ENCODE results near the gene XYLT1.

The XYLT1 gene

DNA sequence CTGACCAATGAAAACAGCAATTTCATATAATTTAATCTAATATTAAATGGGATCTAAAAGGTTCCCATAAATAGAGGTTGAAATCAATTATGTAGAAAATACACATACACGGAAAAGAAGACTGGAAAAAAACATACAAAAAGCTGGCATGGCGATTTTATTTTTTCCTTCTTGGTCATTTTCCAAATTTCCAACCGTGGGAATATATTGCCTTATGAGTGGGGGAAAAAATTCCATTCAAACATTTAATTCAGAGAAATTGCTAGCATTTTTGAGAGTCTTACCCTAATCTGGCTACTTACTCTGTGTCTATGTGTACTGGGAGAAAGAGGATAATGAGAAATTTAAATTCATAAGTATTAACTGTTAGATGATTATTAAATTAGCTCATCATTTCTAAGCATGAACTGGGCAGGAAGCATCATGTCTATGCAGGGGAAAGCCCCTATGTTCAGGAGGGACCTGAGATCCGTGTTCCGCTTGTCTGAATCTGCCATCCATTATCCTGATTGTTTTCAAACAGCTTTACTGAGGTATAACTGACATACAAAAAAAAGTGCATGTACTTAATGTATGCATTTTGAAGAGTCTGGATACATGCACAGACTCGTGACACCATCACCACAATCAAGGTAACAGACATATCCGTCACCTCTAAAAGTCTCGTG, 145.2 kb downstream of the XYLT1 start:
- Histone ChIP-seq H3K79me2 (ENCODE audit: control insufficient read depth, low read length) (0 out of 2 replicates have a peak, but pooled peaks cover 3% of the 10 kb centered on the region), H3K4me2 (ENCODE audit: low read length) (no peak overlapping the region), H3K27me3 (ENCODE audit: control insufficient read depth, low read length) (no peaks in the 10 kb centered on the region), H3F3A (ENCODE audit: control insufficient read depth, insufficient read depth) (no peaks in the 10 kb centered on the region), H3K4me1 (ENCODE audit: control insufficient read depth, low read length) (no peaks in the 10 kb centered on the region), H3K27ac (ENCODE audit: low read depth, low read length) (no peak overlapping the region), H3K9me2 (replicated peaks; ENCODE audit: control insufficient read depth, low read length) (no peaks in the 10 kb centered on the region), H3K4me3 (ENCODE audit: low read length) (no peak overlapping the region), H3K36me3 (ENCODE audit: control insufficient read depth, low read length) (no peaks in the 10 kb centered on the region), H4K20me1 (ENCODE audit: control insufficient read depth, insufficient read depth, low read depth, low read length) (no peaks in the 10 kb centered on the region; the same call in 1 of the 2 replicates), H3K9me3 (ENCODE audit: control insufficient read depth, insufficient read depth, low read length) (no peaks in the 10 kb centered on the region)
- TF ChIP-seq, protein P1, sequence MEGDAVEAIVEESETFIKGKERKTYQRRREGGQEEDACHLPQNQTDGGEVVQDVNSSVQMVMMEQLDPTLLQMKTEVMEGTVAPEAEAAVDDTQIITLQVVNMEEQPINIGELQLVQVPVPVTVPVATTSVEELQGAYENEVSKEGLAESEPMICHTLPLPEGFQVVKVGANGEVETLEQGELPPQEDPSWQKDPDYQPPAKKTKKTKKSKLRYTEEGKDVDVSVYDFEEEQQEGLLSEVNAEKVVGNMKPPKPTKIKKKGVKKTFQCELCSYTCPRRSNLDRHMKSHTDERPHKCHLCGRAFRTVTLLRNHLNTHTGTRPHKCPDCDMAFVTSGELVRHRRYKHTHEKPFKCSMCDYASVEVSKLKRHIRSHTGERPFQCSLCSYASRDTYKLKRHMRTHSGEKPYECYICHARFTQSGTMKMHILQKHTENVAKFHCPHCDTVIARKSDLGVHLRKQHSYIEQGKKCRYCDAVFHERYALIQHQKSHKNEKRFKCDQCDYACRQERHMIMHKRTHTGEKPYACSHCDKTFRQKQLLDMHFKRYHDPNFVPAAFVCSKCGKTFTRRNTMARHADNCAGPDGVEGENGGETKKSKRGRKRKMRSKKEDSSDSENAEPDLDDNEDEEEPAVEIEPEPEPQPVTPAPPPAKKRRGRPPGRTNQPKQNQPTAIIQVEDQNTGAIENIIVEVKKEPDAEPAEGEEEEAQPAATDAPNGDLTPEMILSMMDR (IDR thresholded peaks at IDR 0.05; ENCODE audit: low read depth, low read length, poor library complexity, severe bottlenecking): no peak
- TF ChIP-seq EZH2phosphoT487 (IDR thresholded peaks at IDR 0.05; ENCODE audit: borderline replicate concordance, low read length): no peak

DNA sequence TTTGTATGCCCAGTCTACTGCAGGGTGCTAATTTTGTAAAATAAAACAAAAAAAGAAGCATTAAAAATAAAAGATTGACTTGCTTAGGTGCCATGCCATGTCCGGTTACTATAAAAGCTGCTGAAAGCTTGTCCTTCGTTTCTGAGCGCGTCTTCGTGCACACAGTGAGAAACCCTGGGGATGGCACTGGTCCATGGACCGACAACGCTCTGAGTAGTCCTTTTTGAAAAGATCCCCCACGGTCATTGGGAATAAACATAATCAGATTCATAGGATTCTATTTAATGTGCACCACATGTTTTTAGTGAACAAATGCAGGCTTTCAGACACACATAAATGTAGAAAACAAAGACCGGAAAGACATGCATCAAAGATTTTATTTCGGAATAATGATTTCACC, 146.3 kb downstream of the XYLT1 start:
- no peaks in the 10 kb centered on the region for H3K9me3 ChIP-seq (ENCODE audit: control insufficient read depth, insufficient read depth, low read length)
- H3K9me2 ChIP-seq (replicated peaks; ENCODE audit: control insufficient read depth, low read length): no peaks in the 10 kb centered on the region
- no peaks in the 10 kb centered on the region; the same call in 1 of the 2 replicates for H4K20me1 ChIP-seq (ENCODE audit: control insufficient read depth, insufficient read depth, low read depth, low read length)
- H3K36me3 ChIP-seq (ENCODE audit: control insufficient read depth, low read length): no peaks in the 10 kb centered on the region
- H3K4me3 ChIP-seq (ENCODE audit: low read length): no peak overlapping the region
- H3K4me1 ChIP-seq (ENCODE audit: control insufficient read depth, low read length): no peaks in the 10 kb centered on the region
- TF ChIP-seq EZH2phosphoT487 (IDR thresholded peaks at IDR 0.05; ENCODE audit: borderline replicate concordance, low read length): no peak
- TF ChIP-seq, protein P1 (IDR thresholded peaks at IDR 0.05; ENCODE audit: low read depth, low read length, poor library complexity, severe bottlenecking): no peak
- H3K79me2 ChIP-seq (ENCODE audit: control insufficient read depth, low read length): 0 out of 2 replicates have a peak, but pooled peaks cover 3% of the 10 kb centered on the region
- H3K27me3 ChIP-seq (ENCODE audit: control insufficient read depth, low read length): no peaks in the 10 kb centered on the region
- H3K4me2 ChIP-seq (ENCODE audit: low read length): no peak overlapping the region
- H3K27ac ChIP-seq (ENCODE audit: low read depth, low read length): no peak overlapping the region
- H3F3A ChIP-seq (ENCODE audit: control insufficient read depth, insufficient read depth): no peaks in the 10 kb centered on the region

DNA sequence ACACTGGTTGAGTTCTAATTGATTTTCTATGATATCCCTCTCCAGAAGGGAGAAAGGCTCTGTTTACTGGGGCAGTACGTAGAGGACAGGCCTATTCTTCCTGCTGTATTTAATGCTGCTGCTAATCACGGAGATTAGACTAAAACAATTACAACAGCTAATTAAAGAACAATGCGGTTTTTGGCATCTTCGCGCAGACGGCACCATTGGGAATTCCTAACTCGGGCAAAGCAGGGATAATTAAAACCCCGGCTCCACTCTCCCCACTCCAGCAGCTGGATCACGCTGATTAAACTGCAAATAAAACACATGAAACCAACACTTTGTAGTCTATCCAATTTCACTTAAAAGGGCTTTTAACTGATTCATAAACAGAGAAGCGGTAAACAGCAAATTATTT, 147.6 kb downstream of the XYLT1 start:
- Histone ChIP-seq H4K20me1 (ENCODE audit: control insufficient read depth, insufficient read depth, low read depth, low read length) (no peaks in the 10 kb centered on the region; the same call in 1 of the 2 replicates), H3K4me1 (ENCODE audit: control insufficient read depth, low read length) (no peaks in the 10 kb centered on the region), H3K36me3 (ENCODE audit: control insufficient read depth, low read length) (no peaks in the 10 kb centered on the region), H3K9me3 (ENCODE audit: control insufficient read depth, insufficient read depth, low read length) (no peaks in the 10 kb centered on the region), H3F3A (ENCODE audit: control insufficient read depth, insufficient read depth) (no peaks in the 10 kb centered on the region), H3K27me3 (ENCODE audit: control insufficient read depth, low read length) (no peaks in the 10 kb centered on the region), H3K9me2 (replicated peaks; ENCODE audit: control insufficient read depth, low read length) (no peaks in the 10 kb centered on the region), H3K4me3 (ENCODE audit: low read length) (no peak overlapping the region), H3K79me2 (ENCODE audit: control insufficient read depth, low read length) (0 out of 2 replicates have a peak, but pooled peaks cover 3% of the 10 kb centered on the region), H3K27ac (ENCODE audit: low read depth, low read length) (no peak overlapping the region), H3K4me2 (ENCODE audit: low read length) (no peak overlapping the region)
- TF ChIP-seq, protein P1 (IDR thresholded peaks at IDR 0.05; ENCODE audit: low read depth, low read length, poor library complexity, severe bottlenecking): no peak
- no peak for TF ChIP-seq EZH2phosphoT487 (IDR thresholded peaks at IDR 0.05; ENCODE audit: borderline replicate concordance, low read length)

Measured in DOHH2 (cell line).